GM12878 (cell line): ENCODE results near the gene CSMD2.

Experiments
- BRCA1 ChIP-seq: IDR thresholded peaks from 2 replicates; pipeline ENCODE4 v1.6.1; 2011; ENCODE audit warnings: low read depth, low read length, improper control_type of control experiment
- CTCF ChIP-seq, 3 experiments: IDR thresholded peaks in 2 of 3; conservative IDR thresholded peaks in 1 of 3; 2 replicates each; pipeline ENCODE4 v1.5.1; 2011; ENCODE audit warnings: low read depth in 3 of 3, low read length in 3 of 3, mild to moderate bottlenecking in 3 of 3, control low read depth in 2 of 3, moderate library complexity in 2 of 3, inconsistent platforms in 1 of 3, mixed read lengths in 1 of 3; ENCODE audit not compliant: control insufficient read depth in 2 of 3, insufficient read depth in 1 of 3; ENCODE audit errors: extremely low read depth in 1 of 3
- NFYB ChIP-seq: IDR thresholded peaks from 2 replicates; pipeline ENCODE4 v1.6.1; 2011; ENCODE audit warnings: low read depth, mild to moderate bottlenecking, low read length, improper control_type of control experiment, moderate library complexity; ENCODE audit not compliant: insufficient read depth
- POLR2A ChIP-seq: IDR thresholded peaks from 2 replicates; pipeline ENCODE4 v1.6.1; 2011; ENCODE audit warnings: low read depth, mild to moderate bottlenecking, low read length
- POLR2AphosphoS2 ChIP-seq: IDR thresholded peaks from 2 replicates; pipeline ENCODE4 v1.6.1; 2011; ENCODE audit warnings: low read depth, mild to moderate bottlenecking, low read length, improper control_type of control experiment, moderate library complexity
- SREBF2 ChIP-seq: IDR thresholded peaks from 2 replicates; pipeline ENCODE4 v1.6.1; 2012; ENCODE audit warnings: mild to moderate bottlenecking, low read length
- YY1 ChIP-seq: IDR thresholded peaks from 2 replicates; pipeline ENCODE4 v1.6.1; 2011; ENCODE audit warnings: low read depth, mild to moderate bottlenecking, low read length
- TF ChIP-seq, protein P1 (sequence below): fragments of 150-350 bp; IDR thresholded peaks from 2 replicates; pipeline ENCODE4 v1.6.1; 2016; ENCODE audit warnings: low read depth, low read length

DNA sequence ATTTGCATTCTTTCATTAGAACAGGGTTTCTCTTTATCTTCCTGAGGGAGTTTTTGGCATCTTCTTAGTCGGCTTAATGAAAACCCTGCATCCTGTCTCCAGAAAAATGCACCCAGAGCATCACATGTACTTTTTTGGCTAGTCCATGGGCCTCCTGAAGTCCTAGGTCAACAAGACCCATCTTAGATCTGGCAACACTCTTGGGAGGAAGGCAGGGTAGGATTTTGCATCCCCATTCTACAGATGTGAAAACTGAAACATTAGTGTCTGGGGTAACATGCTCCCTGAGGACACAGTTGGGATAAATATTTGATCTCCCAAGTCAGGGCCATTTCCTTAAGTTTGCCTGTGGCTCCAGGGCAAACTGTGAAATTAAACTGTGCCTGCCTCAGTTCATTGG lies 341.2 kb downstream of the CSMD2 start:
- no peak for TF ChIP-seq NFYB
- TF ChIP-seq POLR2AphosphoS2, result no peak
- TF ChIP-seq, protein P1, sequence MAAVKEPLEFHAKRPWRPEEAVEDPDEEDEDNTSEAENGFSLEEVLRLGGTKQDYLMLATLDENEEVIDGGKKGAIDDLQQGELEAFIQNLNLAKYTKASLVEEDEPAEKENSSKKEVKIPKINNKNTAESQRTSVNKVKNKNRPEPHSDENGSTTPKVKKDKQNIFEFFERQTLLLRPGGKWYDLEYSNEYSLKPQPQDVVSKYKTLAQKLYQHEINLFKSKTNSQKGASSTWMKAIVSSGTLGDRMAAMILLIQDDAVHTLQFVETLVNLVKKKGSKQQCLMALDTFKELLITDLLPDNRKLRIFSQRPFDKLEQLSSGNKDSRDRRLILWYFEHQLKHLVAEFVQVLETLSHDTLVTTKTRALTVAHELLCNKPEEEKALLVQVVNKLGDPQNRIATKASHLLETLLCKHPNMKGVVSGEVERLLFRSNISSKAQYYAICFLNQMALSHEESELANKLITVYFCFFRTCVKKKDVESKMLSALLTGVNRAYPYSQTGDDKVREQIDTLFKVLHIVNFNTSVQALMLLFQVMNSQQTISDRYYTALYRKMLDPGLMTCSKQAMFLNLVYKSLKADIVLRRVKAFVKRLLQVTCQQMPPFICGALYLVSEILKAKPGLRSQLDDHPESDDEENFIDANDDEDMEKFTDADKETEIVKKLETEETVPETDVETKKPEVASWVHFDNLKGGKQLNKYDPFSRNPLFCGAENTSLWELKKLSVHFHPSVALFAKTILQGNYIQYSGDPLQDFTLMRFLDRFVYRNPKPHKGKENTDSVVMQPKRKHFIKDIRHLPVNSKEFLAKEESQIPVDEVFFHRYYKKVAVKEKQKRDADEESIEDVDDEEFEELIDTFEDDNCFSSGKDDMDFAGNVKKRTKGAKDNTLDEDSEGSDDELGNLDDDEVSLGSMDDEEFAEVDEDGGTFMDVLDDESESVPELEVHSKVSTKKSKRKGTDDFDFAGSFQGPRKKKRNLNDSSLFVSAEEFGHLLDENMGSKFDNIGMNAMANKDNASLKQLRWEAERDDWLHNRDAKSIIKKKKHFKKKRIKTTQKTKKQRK, result no peak
- TF ChIP-seq BRCA1, result no peak
- TF ChIP-seq CTCF (IDR thresholded peaks at IDR 0.05 in 2 of 3, conservative IDR thresholded peaks at IDR 0.05 in 1 of 3; ENCODE audit: control insufficient read depth in 2 of 3, extremely low read depth in 1 of 3, insufficient read depth in 1 of 3, low read depth in 3 of 3, low read length in 3 of 3), result no peak
- no peak for TF ChIP-seq SREBF2
- no peak for TF ChIP-seq POLR2A
- no peak for TF ChIP-seq YY1
